HG03066 (cell line): Measurements from ENCODE around the gene SYT3.
"Not testable (repeated sequence)": the region's sequence is repeated elsewhere in the genome, so short reads cannot be mapped to it uniquely, and the experiment has no call there.

Experiments
- ATAC-seq: cut with Tn5 transposase; IDR thresholded peaks from one replicate; pipeline ENCODE4 v1.9.1; 2021; ENCODE audit warnings: low read depth; ENCODE audit not compliant: unreplicated experiment

SYT3 gene

DNA sequence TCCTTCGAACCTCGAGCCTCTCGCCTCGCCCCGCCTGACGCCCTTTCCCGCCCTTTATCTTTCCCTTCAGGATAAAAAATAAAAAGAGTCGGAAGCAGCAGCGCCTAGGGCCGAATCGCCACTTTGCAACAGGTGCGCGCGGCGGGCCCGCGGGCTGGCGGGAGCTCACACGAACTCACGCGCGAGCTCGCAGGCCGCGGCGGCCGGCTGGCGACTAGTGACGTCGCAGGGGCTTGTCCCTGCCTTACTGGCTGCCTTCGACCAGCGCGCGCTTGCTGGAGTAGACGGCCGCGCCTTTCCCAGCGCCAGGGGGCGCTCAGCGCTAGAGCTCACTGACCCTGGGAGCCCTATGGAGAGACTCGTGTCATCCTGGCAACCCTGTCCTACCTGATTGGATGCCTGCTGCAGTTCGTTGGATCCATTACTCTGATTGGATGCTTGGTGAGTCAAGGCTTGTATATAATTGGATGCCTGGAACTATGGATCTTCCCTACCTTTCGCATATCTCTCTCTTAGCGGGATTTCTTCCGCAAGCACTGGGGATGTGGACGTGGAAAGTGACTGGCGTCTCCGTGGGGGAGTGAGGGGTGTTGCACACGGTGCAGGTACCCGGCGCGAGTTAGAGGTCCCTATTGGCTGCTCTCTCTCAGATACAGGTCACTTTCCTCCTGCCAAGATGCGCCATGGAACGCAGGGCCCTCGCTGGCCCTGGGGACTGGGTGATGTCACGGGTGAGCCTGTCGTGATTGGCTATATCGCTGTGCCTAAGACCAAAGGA, 33.4 kb downstream of the SYT3 start:
- ATAC-seq: not testable (repeated sequence)

DNA sequence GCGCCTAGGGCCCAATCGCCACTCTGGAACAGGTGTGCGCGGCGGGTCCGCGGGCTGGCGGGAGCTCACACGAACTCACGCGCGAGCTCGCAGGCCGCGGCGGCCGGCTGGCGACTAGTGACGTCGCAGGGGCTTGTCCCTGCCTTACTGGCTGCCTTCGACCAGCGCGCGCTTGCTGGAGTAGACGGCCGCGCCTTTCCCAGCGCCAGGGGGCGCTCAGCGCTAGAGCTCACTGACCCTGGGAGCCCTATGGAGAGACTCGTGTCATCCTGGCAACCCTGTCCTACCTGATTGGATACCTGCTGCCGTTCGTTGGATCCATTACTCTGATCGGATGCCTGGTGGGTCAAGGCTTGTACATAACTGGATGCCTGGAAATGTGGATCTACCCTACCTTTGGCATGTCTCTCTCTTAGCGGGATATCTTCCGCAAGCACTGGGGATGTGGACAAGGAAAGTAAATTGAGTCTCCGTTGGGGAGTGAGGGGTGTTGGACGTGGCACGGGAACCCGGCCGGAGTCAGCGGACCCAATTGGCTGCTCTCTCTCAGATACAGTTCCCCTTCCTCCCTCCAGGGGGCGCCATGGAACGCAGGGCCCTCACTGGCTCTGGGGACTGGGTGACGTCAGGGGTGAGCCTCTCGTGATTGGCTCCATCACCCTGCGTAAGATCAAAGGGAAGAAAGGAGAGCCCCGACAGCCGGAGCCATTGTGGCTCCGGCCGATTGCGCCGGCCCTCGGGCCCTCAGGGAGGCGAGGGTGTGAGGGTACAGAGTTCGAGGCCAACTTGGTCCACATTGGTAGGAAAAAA, 35.2 kb downstream of the SYT3 start:
- not testable (repeated sequence) for ATAC-seq

DNA sequence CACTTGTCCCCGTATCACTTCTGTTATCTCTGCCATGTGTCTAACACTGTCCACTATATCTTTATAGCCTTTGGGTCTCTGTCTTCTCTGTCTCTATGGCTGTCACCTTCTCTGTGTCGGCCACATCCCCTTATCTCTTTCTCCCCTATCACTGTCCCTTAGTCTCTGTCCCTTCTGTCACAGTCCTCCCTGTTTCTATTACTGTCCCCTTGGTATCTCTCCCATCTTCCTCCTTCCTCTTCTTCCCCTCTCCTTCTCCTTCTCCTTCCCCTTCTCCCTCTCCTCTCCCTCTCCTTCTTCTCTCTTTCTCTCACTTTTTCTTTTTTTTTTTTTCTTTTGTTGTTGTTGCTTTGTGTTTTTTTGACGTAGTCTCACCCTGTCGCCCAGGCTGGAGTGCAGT, 36.7 kb downstream of the SYT3 start:
- no peak for ATAC-seq

DNA sequence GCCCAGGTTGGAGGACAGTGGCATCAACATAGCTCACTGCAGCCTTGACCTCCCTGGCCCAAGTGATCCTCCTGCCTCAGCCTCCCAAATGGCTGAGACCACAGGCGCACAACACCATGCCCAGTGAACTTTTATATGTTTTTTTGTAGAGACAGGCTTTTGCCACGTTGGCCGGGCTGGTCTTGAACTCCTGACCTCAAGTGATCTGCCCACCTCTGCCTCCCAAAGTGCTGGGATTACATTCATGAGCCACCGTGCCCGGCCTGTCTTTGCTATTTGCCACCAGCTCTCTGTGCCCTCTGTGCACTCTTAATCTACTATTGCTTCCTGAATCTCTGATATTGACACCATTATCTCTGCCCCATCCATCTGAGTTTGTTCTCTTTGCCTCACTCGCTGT, 37.2 kb downstream of the SYT3 start:
- ATAC-seq: no peak

DNA sequence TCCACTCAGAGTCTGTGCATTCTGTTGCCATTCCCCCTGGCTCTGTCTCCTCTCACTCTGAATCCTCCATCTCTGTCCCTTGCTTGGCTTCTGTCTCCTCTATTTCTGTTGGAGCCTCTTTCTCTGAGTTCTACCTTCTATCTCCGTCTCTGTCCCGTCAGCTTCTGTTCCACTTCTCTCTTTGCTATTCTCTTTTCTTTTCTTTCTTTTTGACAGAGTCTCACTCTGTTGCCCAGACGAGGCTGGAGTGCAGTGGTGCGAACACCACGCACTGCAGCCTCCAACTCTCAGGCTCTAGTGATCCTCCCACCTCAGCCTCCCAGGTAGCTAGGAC, 37.6 kb downstream of the SYT3 start:
- no peak for ATAC-seq

DNA sequence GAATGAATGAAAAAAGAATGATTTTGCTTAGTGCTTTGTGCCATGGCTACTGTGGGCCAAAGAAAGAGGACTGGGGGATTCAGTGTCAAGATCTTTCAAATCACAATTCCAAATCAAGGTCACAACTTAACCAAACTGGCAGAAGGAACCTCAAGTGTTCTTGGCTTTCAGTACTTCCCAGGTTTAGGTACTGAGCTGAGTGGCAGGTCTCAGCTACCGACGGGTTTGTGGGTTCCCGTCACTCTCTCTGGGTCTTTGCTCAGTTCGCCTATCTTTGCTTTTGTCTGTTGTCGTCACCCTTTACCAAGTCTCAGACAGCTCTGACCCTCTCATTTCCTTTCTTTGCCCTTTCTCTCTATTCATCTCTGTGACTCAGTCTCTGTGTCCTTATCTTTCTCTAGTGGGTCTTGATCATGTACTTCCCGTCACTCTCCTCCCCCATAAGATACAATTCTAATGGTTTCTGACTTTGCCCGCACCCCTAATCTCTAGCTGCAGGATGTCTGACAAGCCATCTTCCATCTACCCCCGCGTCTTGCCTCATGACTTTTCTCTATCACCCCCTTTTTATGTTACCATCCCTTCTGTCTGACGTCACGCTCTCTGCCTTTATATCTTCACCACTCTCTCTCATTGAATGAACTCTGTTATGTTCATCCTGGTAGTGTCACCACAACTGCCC, 38.1 kb downstream of the SYT3 start:
- no peak for ATAC-seq

DNA sequence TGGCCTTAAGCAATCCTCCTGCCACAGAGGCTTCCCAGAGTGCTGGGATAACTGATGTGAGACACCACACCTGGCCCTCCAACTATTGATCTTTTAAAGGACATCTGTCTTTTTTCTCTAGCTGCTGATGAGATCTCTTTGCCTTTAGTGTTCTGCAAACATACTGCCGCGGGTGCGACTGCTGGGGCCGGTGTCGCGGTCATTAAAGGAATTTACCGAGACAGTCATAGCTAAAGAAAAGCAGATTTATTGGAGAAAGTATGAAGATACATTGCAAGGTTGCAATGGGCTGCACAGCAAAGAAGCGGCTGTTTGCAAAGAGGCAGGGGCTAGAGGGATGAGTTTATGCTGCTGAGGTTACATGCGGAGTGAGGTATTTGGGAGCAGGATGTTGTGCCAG, 40.3 kb downstream of the SYT3 start:
- no peak for ATAC-seq

DNA sequence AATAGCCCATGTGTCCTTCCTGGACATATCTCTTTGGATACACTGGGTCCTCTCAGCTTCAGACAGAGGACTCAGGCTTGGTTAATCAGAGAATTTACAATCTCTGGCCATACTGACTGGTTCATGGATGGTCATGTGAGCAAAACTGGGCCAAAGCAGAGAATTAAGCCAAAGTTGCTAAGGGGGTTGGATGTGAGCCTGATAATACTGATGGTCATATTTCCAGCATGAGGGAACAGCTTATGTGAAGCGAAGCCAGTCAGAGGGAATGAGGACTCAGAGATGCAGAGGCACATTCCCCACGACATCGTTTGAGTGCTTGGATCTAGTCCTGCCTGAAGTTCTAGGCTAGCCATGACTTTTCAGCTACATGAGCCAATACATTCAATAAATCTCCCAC, 49.5 kb downstream of the SYT3 start:
- ATAC-seq: no peak

DNA sequence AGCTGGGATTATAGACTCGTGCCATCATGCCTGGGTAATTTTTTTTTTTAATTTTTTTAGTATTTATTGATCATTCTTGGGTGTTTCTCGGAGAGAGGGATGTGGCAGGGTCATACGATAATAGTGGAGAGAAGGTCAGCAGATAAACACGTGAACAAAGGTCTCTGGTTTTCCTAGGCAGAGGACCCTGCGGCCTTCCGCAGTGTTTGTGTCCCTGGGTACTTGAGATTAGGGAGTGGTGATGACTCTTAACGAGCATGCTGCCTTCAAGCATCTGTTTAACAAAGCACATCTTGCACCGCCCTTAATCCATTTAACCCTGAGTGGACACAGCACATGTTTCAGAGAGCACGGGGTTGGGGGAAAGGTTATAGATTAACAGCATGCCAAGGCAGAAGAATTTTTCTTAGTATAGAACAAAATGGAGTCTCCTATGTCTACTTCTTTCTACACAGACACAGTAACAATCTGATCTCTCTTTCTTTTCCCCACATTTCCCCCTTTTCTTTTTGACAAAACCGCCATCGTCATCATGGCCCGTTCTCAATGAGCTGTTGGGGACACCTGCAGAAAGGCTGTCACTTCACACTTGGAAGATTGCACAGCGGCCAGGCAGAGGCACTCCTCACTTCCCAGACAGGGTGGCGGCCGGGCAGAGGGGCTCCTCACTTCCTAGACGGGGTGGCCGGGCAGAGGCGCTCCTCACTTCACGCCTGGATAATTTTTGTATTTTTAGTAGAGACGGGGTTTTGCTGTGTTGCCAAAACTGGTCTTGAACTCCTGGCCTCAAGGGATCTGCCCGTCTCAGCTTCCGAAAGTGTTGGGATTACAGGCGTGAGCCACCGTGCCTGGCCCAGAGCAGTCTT, 57.7 kb downstream of the SYT3 start:
- ATAC-seq: not testable (repeated sequence)

DNA sequence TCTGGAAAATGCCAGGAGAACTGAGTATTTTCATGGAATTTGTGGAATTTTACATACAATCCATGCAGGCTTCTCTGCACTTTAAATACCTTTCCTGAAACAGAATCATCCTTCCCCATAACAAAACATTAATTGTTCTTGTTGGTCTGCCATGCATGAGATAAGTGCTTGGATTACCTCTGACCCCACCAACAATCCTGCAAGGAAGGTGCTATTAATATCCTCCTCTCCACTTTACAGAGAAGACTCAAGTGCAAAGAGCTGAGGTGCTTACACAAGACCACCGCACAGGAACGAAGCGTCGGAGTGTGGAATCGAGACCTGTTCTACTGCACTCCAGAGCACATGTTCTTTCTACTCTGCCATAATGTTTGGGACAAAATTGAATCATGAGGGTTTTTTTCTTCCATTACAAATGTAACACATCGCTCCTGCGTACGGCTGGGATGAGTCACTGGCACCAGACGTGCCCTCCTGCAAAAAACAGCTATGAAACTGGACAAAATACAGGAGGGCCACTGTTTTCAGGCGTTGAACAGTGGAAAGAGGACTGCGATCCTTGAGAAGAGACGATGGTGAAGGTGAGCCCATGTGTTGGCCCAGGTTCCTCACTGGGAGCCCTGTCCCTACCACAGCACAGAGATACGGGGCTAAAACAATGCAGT, 58.6 kb downstream of the SYT3 start:
- no peak for ATAC-seq

DNA sequence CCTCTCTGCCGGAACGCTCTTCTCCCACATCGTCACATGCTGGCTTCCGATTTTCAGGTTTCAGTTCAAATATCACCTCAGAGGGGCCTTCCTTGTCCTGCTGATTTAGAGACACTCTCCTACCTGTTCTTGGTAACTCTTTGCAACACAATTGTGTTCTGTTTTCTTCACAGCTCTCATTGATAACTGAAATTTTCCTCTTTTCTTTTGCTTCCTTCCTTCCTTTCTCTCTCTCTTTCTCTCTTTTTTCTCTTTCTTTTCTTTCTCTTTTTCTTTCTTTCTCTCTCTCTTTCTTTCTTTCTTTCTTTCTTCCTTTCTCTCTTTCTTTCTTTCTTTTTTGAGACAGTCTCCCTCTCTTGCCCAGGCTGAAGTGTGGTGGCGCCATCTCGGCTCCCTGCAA, 59.4 kb downstream of the SYT3 start:
- no peak for ATAC-seq

DNA sequence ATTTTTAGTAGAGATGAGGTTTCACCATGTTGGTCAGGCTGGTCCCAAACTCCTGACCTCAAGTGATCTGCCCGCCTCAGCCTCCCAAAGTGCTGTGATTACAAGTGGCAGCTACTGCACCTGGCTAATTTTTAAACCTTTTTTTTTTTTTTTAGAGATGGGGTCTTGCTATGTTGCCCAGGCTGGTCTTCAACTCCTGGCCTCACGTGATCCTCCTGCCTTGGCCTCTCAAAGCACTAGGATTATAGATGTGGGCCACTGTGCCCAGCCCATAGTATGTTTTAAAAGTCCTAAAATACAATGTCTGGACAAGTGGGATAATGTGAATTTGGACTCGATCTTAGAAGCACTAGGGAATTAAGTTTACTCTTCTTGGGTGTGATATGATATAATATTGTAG, 62.9 kb downstream of the SYT3 start:
- ATAC-seq: not testable (repeated sequence)

DNA sequence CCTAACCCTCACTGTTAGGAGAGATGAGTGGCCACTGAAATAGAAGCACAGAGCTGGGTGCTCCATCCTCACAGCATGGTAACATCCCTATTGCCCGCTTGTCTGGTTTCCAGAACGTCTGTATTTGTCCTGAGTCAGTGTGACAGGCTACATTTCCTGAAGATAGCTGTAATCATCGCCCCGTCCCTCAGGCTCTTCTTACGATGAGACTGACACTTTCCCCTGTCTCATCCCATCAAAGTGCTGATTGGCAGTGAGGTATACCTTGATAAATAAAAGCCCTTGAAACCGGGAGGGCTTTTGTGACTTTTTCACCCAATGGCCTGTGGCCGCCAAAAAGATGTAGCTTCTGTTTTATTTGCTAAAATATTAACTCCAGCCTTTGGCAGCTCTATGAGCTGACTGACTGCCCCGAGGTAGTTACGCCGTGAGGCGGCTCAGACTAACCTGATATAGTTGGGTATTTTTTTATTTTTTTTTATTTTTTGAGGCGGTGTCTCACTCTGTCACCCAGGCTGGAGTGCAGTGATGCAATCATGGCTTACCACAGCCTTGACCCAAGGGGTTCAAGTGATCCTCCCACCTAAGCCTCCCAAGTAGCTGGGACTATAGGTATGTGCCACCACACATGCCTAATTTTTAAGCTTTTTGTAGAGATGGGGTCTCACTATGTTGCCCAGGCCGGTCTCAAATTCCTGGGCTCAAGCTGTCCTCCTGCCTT, 65.8 kb downstream of the SYT3 start:
- ATAC-seq: no peak
